GM12878 (cell line): ENCODE data around the gene MALRD1. TPM values are rescaled to one million over a fixed set of nuclear protein-coding genes. Genes with fewer than 3 reads are reported as not detected.

Source experiments
- ATAC-seq: fragments of 200-7000 bp; cut with Tn5 transposase; 3 replicates; pipeline ENCODE4 v1.9.1; 2020; ENCODE audit warnings: mild to moderate bottlenecking, moderate library complexity
- BruUV-seq: library from RNA; stranded (reverse); fragments of 400-500 nt; replicated peaks from 2 replicates; lab custom pipeline; 2021; lab: Mats Ljungman, UMichigan
- CTCF ChIA-PET: fragments of 300-600 bp; sonication (Branson Sonifier 250); formaldehyde crosslinking; extraction: SDS; loops from one replicate; lab custom pipeline; 2021; ENCODE audit warnings: inconsistent platforms; lab: Yijun Ruan, JAX
- POLR2A ChIA-PET: fragments of 350-600 bp; formaldehyde crosslinking; extraction: SDS; loops from one replicate; lab custom pipeline; 2021; ENCODE audit warnings: inconsistent platforms; lab: Charles Lee
- RAD21 ChIA-PET: fragments of 300-600 bp; sonication (Branson Sonifier 250); formaldehyde crosslinking; loops from one replicate; lab custom pipeline; 2023; ENCODE audit warnings: antibody characterized with exemption; ENCODE audit not compliant: unreplicated experiment; lab: Charles Lee
- SMC1A ChIA-PET: fragments of 300-600 bp; sonication (Branson Sonifier 250); formaldehyde crosslinking; loops from one replicate; lab custom pipeline; 2023; ENCODE audit not compliant: unreplicated experiment, uncharacterized antibody; lab: Charles Lee
- DNase-seq: peaks from one replicate; pipeline ENCODE4 v3.0.0-alpha.2; 2011; ENCODE audit warnings: low read depth, low spot score
- FAIRE-seq: peaks from 3 replicates; lab custom pipeline; 2011; peaks lifted over from hg19 to GRCh38; lab: Jason Lieb, UNC
- H2AFZ ChIP-seq: 2 replicates; pipeline ENCODE4 v1.6.0; 2011; ENCODE audit warnings: low read depth, low read length, control low read depth; ENCODE audit not compliant: control insufficient read depth
- H3K27ac ChIP-seq: 2 replicates; pipeline ENCODE4 v1.5.1; 2011; ENCODE audit warnings: control low read depth; ENCODE audit not compliant: control insufficient read depth, insufficient read depth
- H3K27me3 ChIP-seq, 2 experiments: replicated peaks in 1 of 2; 2 replicates each; pipeline versions ENCODE4 v1.6.0 to v1.6.1; 2011; ENCODE audit warnings: low read length in 1 of 2; ENCODE audit not compliant: control insufficient read depth in 2 of 2, insufficient read depth in 2 of 2
- H3K36me3 ChIP-seq, 2 experiments: 2 replicates each; pipeline ENCODE4 v1.5.1; 2011; ENCODE audit warnings: low read length in 1 of 2; ENCODE audit not compliant: control insufficient read depth in 2 of 2, insufficient read depth in 2 of 2
- H3K4me1 ChIP-seq: 2 replicates; pipeline ENCODE4 v1.6.1; 2011; ENCODE audit warnings: mild to moderate bottlenecking, low read length, moderate library complexity, mixed read lengths; ENCODE audit not compliant: control insufficient read depth, insufficient read depth
- H3K4me2 ChIP-seq: 2 replicates; pipeline ENCODE4 v1.6.0; 2011; ENCODE audit warnings: control low read depth; ENCODE audit not compliant: control insufficient read depth, insufficient read depth
- H3K4me3 ChIP-seq: fragments of 200-600 bp; sonication (generic); 2 replicates; pipeline ENCODE4 v1.5.1; 2016
- H3K79me2 ChIP-seq: 2 replicates; pipeline ENCODE4 v1.6.0; 2011; ENCODE audit warnings: low read length; ENCODE audit not compliant: control insufficient read depth, insufficient read depth
- H3K9ac ChIP-seq: 2 replicates; pipeline ENCODE4 v1.8.0; 2011; ENCODE audit warnings: low read length, control low read depth, mixed read lengths; ENCODE audit not compliant: control insufficient read depth, insufficient read depth
- H3K9me3 ChIP-seq: replicated peaks from 3 replicates; pipeline ENCODE4 v1.5.1; 2011; ENCODE audit warnings: mild to moderate bottlenecking, low read length; ENCODE audit not compliant: control insufficient read depth, insufficient read depth
- H4K20me1 ChIP-seq: 2 replicates; pipeline ENCODE4 v1.6.0; 2011; ENCODE audit not compliant: control insufficient read depth, insufficient read depth
- CUX1 ChIP-seq: IDR thresholded peaks from 2 replicates; pipeline ENCODE4 v1.6.1; 2012; ENCODE audit warnings: improper control_type of control experiment, low read depth, low read length; ENCODE audit not compliant: insufficient replicate concordance
- FOXM1 ChIP-seq: IDR thresholded peaks from 2 replicates; pipeline ENCODE4 v1.6.1; 2012; ENCODE audit warnings: low read depth, mild to moderate bottlenecking, inconsistent platforms, low read length, moderate library complexity
- HDAC6 ChIP-seq: fragments of 200-600 bp; sonication (generic); IDR thresholded peaks from one replicate; pipeline ENCODE4 v1.8.0; 2017; ENCODE audit warnings: antibody characterized with exemption; ENCODE audit not compliant: unreplicated experiment
- IRF5 ChIP-seq: fragments of 450-650 bp; IDR thresholded peaks from 2 replicates; pipeline ENCODE4 v1.6.1; 2017; ENCODE audit warnings: borderline replicate concordance
- JUNB ChIP-seq: IDR thresholded peaks from 2 replicates; pipeline ENCODE4 v1.6.1; 2016; ENCODE audit warnings: antibody characterized with exemption, mild to moderate bottlenecking
- JUND ChIP-seq: IDR thresholded peaks from 2 replicates; pipeline ENCODE4 v1.6.1; 2012; ENCODE audit warnings: low read depth, mild to moderate bottlenecking, low read length, improper control_type of control experiment, moderate library complexity
- LARP7 ChIP-seq: fragments of 450-650 bp; IDR thresholded peaks from 2 replicates; pipeline ENCODE4 v1.6.1; 2017; ENCODE audit warnings: mild to moderate bottlenecking
- MTA2 ChIP-seq: fragments of 450-650 bp; IDR thresholded peaks from 2 replicates; pipeline ENCODE4 v1.6.1; 2016; ENCODE audit warnings: low read depth, mild to moderate bottlenecking, moderate library complexity
- NR2C2 ChIP-seq: IDR thresholded peaks from 2 replicates; pipeline ENCODE4 v1.6.1; 2011; ENCODE audit warnings: borderline replicate concordance, low read depth; ENCODE audit not compliant: control insufficient read depth, insufficient read length
- NRF1 ChIP-seq: conservative IDR thresholded peaks from 2 replicates; pipeline ENCODE4 v1.6.1; 2011; ENCODE audit warnings: mild to moderate bottlenecking, low read depth, low read length, improper control_type of control experiment
- PML ChIP-seq: IDR thresholded peaks from 2 replicates; pipeline ENCODE4 v1.6.1; 2012; ENCODE audit warnings: low read length, inconsistent platforms
- POLR2AphosphoS5 ChIP-seq: IDR thresholded peaks from 2 replicates; pipeline ENCODE4 v1.6.1; 2011; ENCODE audit warnings: mild to moderate bottlenecking, low read length, inconsistent platforms
- PRDM15 ChIP-seq: fragments of 450-650 bp; formaldehyde crosslinking; IDR thresholded peaks from 2 replicates; pipeline ENCODE4 v1.4.0; 2020; ENCODE audit warnings: mild to moderate bottlenecking, moderate library complexity
- RAD51 ChIP-seq: fragments of 450-650 bp; IDR thresholded peaks from 2 replicates; pipeline ENCODE4 v1.6.1; 2016; ENCODE audit warnings: moderate library complexity, mild to moderate bottlenecking, inconsistent platforms
- RFX5 ChIP-seq: IDR thresholded peaks from 2 replicates; pipeline ENCODE4 v1.6.1; 2011; ENCODE audit warnings: low read depth, low read length, improper control_type of control experiment
- SMAD5 ChIP-seq: IDR thresholded peaks from 2 replicates; pipeline ENCODE4 v1.6.1; 2016; ENCODE audit warnings: antibody characterized with exemption, low read depth
- in situ Hi-C: fragments of 300-500 bp; cut with MboI; formaldehyde crosslinking; loops from 9 replicates; pipeline ENCODE4 v1.14.3; 2018; ENCODE audit warnings: mixed read lengths
- intact Hi-C: fragments of 100-400 bp; cut with micrococcal nuclease; formaldehyde crosslinking; loops from one replicate; pipeline ENCODE4 v1.14.2; 2022; ENCODE audit not compliant: unreplicated experiment
- polyA plus RNA-seq, 11 experiments: library from polyadenylated mRNA; depleted of rRNA in 4 of 11; unstranded in 6 of 11; stranded (reverse) in 5 of 11; fragments of >200 nt; fragmentation: Nextera tagmentation in 4 of 11; fragmentation: Illumina TruSeq in 1 of 11; extraction: Ambion mirVana in 4 of 11; extraction: Trizol in 1 of 11; gene quantifications; 1 replicate in 1 of 11; 2 replicates in 10 of 11; pipeline versions ENCODE4 v1.2.1 to v1.2.3, GENCODE V29; 2011 to 2016; ENCODE audit warnings: inconsistent platforms in 2 of 11, missing spikeins in 2 of 11, low read depth in 1 of 11
- total RNA-seq, 4 experiments: library from RNA; depleted of rRNA in 3 of 4; stranded (reverse); fragments of >200 nt in 3 of 4; fragmentation: Illumina TruSeq in 1 of 4; extraction: Trizol in 1 of 4; gene quantifications; 2 replicates each; pipeline versions ENCODE4 v1.2.1 to v1.2.3, GENCODE V29; 2013 to 2021

The MALRD1 gene
- total and polyA plus RNA-seq, 10 of the 15 experiments (the other 5 are each of a cell fraction or from before 2014, with no cell fraction given), result 0.12 to 6.6 (median 0.26) TPM; not detected in 2

GRCh38 chr10:19708031-19708430 lies 659.4 kb downstream of the MALRD1 start:
- Histone ChIP-seq H3K27me3 (no peaks in the 10 kb centered on the region), H3K27ac (no peak overlapping the region), H3K4me1 (no peaks in the 10 kb centered on the region), H3K9me3 (no peaks in the 10 kb centered on the region), H3K4me3 (no peak overlapping the region), H4K20me1 (no peaks in the 10 kb centered on the region), H2AFZ (no peak overlapping the region), H3K36me3 (no peaks in the 10 kb centered on the region), H3K79me2 (no peaks in the 10 kb centered on the region), H3K4me2 (no peak overlapping the region), H3K9ac (no peak overlapping the region)
- no peak for DNase-seq
- in situ Hi-C loops (no loop called here), intact Hi-C loops (no loop called here)
- ChIA-PET CTCF (interaction anchor here (0.7 to 1.1 kb wide), 2 partner anchors 81 to 253 kb away, joined by 3 to 4 read pairs; no protein-coding TSS in a partner anchor), SMC1A (no interaction called here), RAD21 (no interaction called here), POLR2A (interaction anchor here (0.6 kb wide), 1 partner anchor 1302 kb away, joined by 4 read pairs; no protein-coding TSS in a partner anchor)
- BruUV-seq, result no TSS peak
- no peak for FAIRE-seq
- ATAC-seq, result no peak
- TF ChIP-seq POLR2AphosphoS5 (no peak), PRDM15 (CRISPR knock-in tag) (no peak), PML (no peak), LARP7 (no peak), JUNB (no peak), RFX5 (no peak), RAD51 (no peak), NRF1 (no peak), HDAC6 (no peak), IRF5 (no peak), MTA2 (no peak), JUND (no peak), SMAD5 (no peak), NR2C2 (no peak), CUX1 (no peak), FOXM1 (no peak)
